Body of pancreas (tissue), 4 donors: Measurements from ENCODE around the gene HBA2.

Experiments
- POLR2A ChIP-seq, 3 donors: fragments of 450-650 bp; IDR thresholded peaks; one replicate each; pipeline ENCODE4 v1.6.1; 2016; ENCODE audit warnings: antibody characterized with exemption in 3 of 3, mild to moderate bottlenecking in 2 of 3
- TF ChIP-seq, protein P1 (sequence below), 7 experiments: fragments of 450-650 bp in 4 of 7; fragments of 200-600 bp in 3 of 7; sonication (generic) in 3 of 7; IDR thresholded peaks; one replicate each; pipeline ENCODE4 v1.5.1; 2016 to 2019; ENCODE audit warnings: antibody characterized with exemption in 7 of 7

DNA sequence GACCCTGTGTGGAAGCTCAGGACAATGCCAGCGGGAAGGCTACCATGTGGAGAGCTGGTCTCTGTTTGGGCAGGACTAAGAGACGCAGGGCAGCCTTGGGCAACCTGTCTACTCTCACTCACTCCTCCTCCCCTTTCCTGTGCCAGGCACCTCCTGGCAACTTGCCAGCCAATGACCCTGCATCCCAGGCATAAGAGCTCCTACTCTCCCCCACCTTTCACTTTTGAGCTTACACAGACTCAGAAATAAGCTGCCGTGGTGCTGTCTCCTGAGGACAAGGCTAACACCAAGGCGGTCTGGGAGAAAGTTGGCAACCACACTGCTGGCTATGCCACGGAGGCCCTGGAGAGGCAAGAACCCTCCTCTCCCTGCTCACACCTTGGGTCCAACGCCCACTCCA, 4.3 kb upstream of the HBA2 start:
- TF ChIP-seq, protein P1, sequence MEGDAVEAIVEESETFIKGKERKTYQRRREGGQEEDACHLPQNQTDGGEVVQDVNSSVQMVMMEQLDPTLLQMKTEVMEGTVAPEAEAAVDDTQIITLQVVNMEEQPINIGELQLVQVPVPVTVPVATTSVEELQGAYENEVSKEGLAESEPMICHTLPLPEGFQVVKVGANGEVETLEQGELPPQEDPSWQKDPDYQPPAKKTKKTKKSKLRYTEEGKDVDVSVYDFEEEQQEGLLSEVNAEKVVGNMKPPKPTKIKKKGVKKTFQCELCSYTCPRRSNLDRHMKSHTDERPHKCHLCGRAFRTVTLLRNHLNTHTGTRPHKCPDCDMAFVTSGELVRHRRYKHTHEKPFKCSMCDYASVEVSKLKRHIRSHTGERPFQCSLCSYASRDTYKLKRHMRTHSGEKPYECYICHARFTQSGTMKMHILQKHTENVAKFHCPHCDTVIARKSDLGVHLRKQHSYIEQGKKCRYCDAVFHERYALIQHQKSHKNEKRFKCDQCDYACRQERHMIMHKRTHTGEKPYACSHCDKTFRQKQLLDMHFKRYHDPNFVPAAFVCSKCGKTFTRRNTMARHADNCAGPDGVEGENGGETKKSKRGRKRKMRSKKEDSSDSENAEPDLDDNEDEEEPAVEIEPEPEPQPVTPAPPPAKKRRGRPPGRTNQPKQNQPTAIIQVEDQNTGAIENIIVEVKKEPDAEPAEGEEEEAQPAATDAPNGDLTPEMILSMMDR (IDR thresholded peaks at IDR 0.05) = no peak
- TF ChIP-seq POLR2A (IDR thresholded peaks at IDR 0.05) = no peak
